Measurements from ENCODE around the gene USF2. TPM values are rescaled to one million over a fixed set of nuclear protein-coding genes. Genes with fewer than 3 reads are reported as not detected.

USF2 gene
- total RNA-seq, 1 experiment from 2014 or later: 123 TPM

DNA sequence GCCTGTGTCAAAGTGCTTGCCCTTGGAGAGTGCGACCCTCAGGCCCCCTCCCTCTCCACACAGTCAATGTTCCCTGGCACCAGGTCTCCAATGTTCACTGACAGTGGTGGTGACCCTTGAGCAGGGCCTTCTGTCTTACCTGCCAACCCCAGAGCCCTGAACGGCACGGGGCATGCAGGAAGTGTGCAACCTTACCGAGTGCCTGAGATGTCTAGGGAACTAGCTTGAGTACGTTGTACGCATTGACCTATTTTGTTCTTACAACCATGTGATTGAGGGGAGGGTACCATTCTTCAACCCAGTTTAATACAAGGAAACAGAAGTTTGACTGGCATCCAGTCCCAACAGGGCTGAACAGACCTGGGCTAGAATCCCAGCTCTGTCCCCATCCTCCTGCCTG lies 36.4 kb downstream of the USF2 start:
- Histone ChIP-seq H2AFZ (ENCODE audit: low read length) (no peak overlapping the region), H2BK20ac (ENCODE audit: low read depth, low read length, poor library complexity, severe bottlenecking) (no peak overlapping the region), H3T11ph (ENCODE audit: low read length) (no peak overlapping the region), H4K8ac (replicated peaks; ENCODE audit: insufficient read length, low read depth, low read length) (no peak overlapping the region), H3K23me2 (ENCODE audit: insufficient read length, low read depth, low read length, poor library complexity, severe bottlenecking) (no peaks in the 10 kb centered on the region), H3K79me1 (ENCODE audit: insufficient read depth, low read depth, low read length, poor library complexity, severe bottlenecking) (no peaks in the 10 kb centered on the region), H2BK12ac (ENCODE audit: insufficient read length, low read depth, low read length) (no peak overlapping the region), H2BK15ac (ENCODE audit: low read depth, low read length) (no peak overlapping the region), H3K14ac (ENCODE audit: insufficient read depth, low read length) (no peak overlapping the region), H3K4me1 (ENCODE audit: insufficient read depth, low read length) (no peaks in the 10 kb centered on the region; the same call in 1 of the 2 replicates), H3K4me2 (ENCODE audit: insufficient read depth, insufficient read length, low read length) (no peak overlapping the region), H4K20me1 (ENCODE audit: control insufficient read depth, insufficient read depth, insufficient read length) (no peaks in the 10 kb centered on the region), H3K79me2 (ENCODE audit: insufficient read depth, low read length) (no peaks in the 10 kb centered on the region), H3K9ac (ENCODE audit: extremely low read depth, insufficient read length, low read length) (no peak overlapping the region), H4K91ac (ENCODE audit: insufficient read length, low read depth, low read length) (no peak overlapping the region), H2BK5ac (ENCODE audit: insufficient read length, low read length) (no peak overlapping the region), H2BK120ac (ENCODE audit: low read depth, low read length, poor library complexity, severe bottlenecking) (no peak overlapping the region), H3K27me3 (ENCODE audit: insufficient read depth, low read length) (no peaks in the 10 kb centered on the region), H3K18ac (ENCODE audit: insufficient read length, low read depth, low read length) (no peak overlapping the region), H3K23ac (ENCODE audit: insufficient read length, low read depth, low read length) (no peak overlapping the region), H3K56ac (ENCODE audit: insufficient read length, low read depth, low read length) (no peak overlapping the region), H3K4ac (ENCODE audit: low read depth, low read length) (no peak overlapping the region), H3K9me3 (ENCODE audit: control insufficient read depth, low read depth, low read length) (no peaks in the 10 kb centered on the region), H3K27ac (ENCODE audit: insufficient read length, low read depth, low read length) (no peak overlapping the region), H2AK5ac (ENCODE audit: insufficient read length, low read length) (no peak overlapping the region), H4K5ac (ENCODE audit: insufficient read length, low read depth, low read length) (no peak overlapping the region)
- no peak for DNase-seq
- Mint-ChIP-seq H3K27ac (no peak overlapping the region; a peak in 1 of 7 replicates), H3K9me3 (no peaks in the 10 kb centered on the region), H3K36me3 (ENCODE audit: insufficient read depth in 1 of 3, low read depth in 3 of 3) (peaks cover 0 to 2% (median 0%) of the 10 kb centered on the region in 3 experiments; a peak in 1 of 7 replicates), H3K4me1 (peaks cover 0 to 10% of the 10 kb centered on the region in 2 experiments; a peak in 2 of 4 replicates), H3K27me3 (ENCODE audit: low read depth) (no peaks in the 10 kb centered on the region), H3K4me3 (no peak overlapping the region)
- no CpG with 5 or more reads among the region's 6 CpGs for WGBS (ENCODE audit: extremely low coverage, insufficient read length, low lambda C conversion rate)
- TF ChIP-seq, protein P1, sequence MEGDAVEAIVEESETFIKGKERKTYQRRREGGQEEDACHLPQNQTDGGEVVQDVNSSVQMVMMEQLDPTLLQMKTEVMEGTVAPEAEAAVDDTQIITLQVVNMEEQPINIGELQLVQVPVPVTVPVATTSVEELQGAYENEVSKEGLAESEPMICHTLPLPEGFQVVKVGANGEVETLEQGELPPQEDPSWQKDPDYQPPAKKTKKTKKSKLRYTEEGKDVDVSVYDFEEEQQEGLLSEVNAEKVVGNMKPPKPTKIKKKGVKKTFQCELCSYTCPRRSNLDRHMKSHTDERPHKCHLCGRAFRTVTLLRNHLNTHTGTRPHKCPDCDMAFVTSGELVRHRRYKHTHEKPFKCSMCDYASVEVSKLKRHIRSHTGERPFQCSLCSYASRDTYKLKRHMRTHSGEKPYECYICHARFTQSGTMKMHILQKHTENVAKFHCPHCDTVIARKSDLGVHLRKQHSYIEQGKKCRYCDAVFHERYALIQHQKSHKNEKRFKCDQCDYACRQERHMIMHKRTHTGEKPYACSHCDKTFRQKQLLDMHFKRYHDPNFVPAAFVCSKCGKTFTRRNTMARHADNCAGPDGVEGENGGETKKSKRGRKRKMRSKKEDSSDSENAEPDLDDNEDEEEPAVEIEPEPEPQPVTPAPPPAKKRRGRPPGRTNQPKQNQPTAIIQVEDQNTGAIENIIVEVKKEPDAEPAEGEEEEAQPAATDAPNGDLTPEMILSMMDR (conservative IDR thresholded peaks at IDR 0.05): no peak
